GM12892 (cell line): ENCODE results near the gene PPP2R2B.

Experiments used
- POLR2A ChIP-seq: IDR thresholded peaks from 2 replicates; pipeline ENCODE4 v1.6.1; 2011; ENCODE audit warnings: low read depth, low read length, control low read depth
- POLR2AphosphoS5 ChIP-seq: IDR thresholded peaks from 2 replicates; pipeline ENCODE4 v1.6.1; 2011; ENCODE audit warnings: low read depth, low read length, control low read depth
- TAF1 ChIP-seq: IDR thresholded peaks from 2 replicates; pipeline ENCODE4 v1.6.1; 2011; ENCODE audit warnings: low read depth, mild to moderate bottlenecking, control low read depth, low read length, borderline replicate concordance

DNA sequence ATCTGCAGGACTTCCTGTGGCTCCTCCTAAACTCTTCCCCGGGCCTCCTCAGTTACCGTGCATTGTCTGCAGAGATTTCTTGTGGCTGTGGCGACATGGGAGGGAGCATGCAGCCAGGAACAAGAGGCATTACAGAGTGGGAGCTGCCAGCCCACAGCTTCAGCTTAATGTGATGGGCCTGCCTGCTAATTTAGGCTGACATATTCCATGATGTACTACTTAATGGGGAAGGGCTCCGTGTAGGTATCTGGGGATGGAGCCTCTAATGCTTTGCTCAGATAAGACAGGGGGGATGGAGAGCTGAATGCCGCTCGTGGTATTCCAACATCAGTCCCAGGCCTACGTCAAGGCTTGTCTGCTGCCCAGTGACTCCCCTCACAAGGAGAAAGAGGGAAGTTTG, 225.0 kb downstream of the PPP2R2B start:
- TF ChIP-seq POLR2A (no peak), TAF1 (no peak), POLR2AphosphoS5 (no peak)
